ENCODE data around the gene NPLOC4.

The NPLOC4 gene

GRCh38 chr17:81544281-81544974 lies 92.5 kb downstream of the NPLOC4 start:
- no peaks in the 10 kb centered on the region for H3K9me2 ChIP-seq (replicated peaks; ENCODE audit: insufficient read depth, low read length)
- H3K4me2 ChIP-seq (ENCODE audit: low read depth, low read length, poor library complexity, severe bottlenecking): no peak overlapping the region
- H3K27me3 ChIP-seq (ENCODE audit: low read length): no peaks in the 10 kb centered on the region
- H3K9ac ChIP-seq (ENCODE audit: low read length): no peak overlapping the region
- no peaks in the 10 kb centered on the region for H3K9me3 ChIP-seq (ENCODE audit: insufficient read depth, low read length)
- no peaks in the 10 kb centered on the region for H3F3A ChIP-seq (ENCODE audit: insufficient read depth)
- H3K36me3 ChIP-seq (ENCODE audit: low read length): no peaks in the 10 kb centered on the region
- no peaks in the 10 kb centered on the region for H3K79me2 ChIP-seq (ENCODE audit: insufficient read depth, low read length)
- H3K27ac ChIP-seq (ENCODE audit: low read depth, low read length): no peak overlapping the region
- no peak overlapping the region for H3K4me3 ChIP-seq (ENCODE audit: insufficient read depth, low read length, poor library complexity, severe bottlenecking)
- H4K20me1 ChIP-seq (ENCODE audit: low read depth, low read length): no peaks in the 10 kb centered on the region
- TF ChIP-seq, protein P1, sequence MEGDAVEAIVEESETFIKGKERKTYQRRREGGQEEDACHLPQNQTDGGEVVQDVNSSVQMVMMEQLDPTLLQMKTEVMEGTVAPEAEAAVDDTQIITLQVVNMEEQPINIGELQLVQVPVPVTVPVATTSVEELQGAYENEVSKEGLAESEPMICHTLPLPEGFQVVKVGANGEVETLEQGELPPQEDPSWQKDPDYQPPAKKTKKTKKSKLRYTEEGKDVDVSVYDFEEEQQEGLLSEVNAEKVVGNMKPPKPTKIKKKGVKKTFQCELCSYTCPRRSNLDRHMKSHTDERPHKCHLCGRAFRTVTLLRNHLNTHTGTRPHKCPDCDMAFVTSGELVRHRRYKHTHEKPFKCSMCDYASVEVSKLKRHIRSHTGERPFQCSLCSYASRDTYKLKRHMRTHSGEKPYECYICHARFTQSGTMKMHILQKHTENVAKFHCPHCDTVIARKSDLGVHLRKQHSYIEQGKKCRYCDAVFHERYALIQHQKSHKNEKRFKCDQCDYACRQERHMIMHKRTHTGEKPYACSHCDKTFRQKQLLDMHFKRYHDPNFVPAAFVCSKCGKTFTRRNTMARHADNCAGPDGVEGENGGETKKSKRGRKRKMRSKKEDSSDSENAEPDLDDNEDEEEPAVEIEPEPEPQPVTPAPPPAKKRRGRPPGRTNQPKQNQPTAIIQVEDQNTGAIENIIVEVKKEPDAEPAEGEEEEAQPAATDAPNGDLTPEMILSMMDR (IDR thresholded peaks at IDR 0.05; ENCODE audit: insufficient read depth, low read length, poor library complexity, severe bottlenecking): no peak
- TF ChIP-seq EZH2phosphoT487 (conservative IDR thresholded peaks at IDR 0.05; ENCODE audit: low read length): no peak
- no peak overlapping the region for H2AFZ ChIP-seq (ENCODE audit: low read depth, low read length, severe bottlenecking)

- Histone ChIP-seq H3K79me2 (ENCODE audit: insufficient read depth, low read length) (no peaks in the 10 kb centered on the region), H3K36me3 (ENCODE audit: low read length) (no peaks in the 10 kb centered on the region), H3F3A (ENCODE audit: insufficient read depth) (no peaks in the 10 kb centered on the region), H3K9me2 (replicated peaks; ENCODE audit: insufficient read depth, low read length) (no peaks in the 10 kb centered on the region), H3K27ac (ENCODE audit: low read depth, low read length) (no peak overlapping the region), H4K20me1 (ENCODE audit: low read depth, low read length) (no peaks in the 10 kb centered on the region), H2AFZ (ENCODE audit: low read depth, low read length, severe bottlenecking) (no peak overlapping the region), H3K9ac (ENCODE audit: low read length) (no peak overlapping the region), H3K27me3 (ENCODE audit: low read length) (no peaks in the 10 kb centered on the region), H3K9me3 (ENCODE audit: insufficient read depth, low read length) (no peaks in the 10 kb centered on the region), H3K4me3 (ENCODE audit: insufficient read depth, low read length, poor library complexity, severe bottlenecking) (no peak overlapping the region), H3K4me2 (ENCODE audit: low read depth, low read length, poor library complexity, severe bottlenecking) (no peak overlapping the region)
- TF ChIP-seq, protein P1 (IDR thresholded peaks at IDR 0.05; ENCODE audit: insufficient read depth, low read length, poor library complexity, severe bottlenecking): no peak
- no peak for TF ChIP-seq EZH2phosphoT487 (conservative IDR thresholded peaks at IDR 0.05; ENCODE audit: low read length)
These were observed 93.2 kb downstream of the NPLOC4 start for GRCh38 chr17:81543756-81544155.

DNA sequence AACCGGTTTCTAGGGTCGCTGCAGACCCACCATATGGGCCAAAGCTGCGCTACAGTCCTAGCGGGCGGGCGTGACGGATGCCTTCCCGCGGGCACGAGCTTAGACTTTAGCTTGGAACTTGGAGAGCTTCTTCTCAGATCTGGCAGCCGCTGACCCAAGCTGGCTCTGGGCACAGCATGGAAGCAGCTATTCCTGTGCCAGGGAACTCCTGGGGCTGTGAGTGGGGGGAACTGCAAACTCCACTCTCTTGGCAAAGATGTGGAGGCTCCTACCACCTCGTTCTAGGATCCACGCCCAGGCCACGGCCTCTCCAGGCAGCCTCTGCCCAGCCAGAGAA lies 93.6 kb downstream of the NPLOC4 start:
- Histone ChIP-seq H3K9ac (ENCODE audit: low read length) (no peak overlapping the region), H3K4me2 (ENCODE audit: low read depth, low read length, poor library complexity, severe bottlenecking) (no peak overlapping the region), H3K9me3 (ENCODE audit: insufficient read depth, low read length) (no peaks in the 10 kb centered on the region), H3F3A (ENCODE audit: insufficient read depth) (no peaks in the 10 kb centered on the region), H3K27ac (ENCODE audit: low read depth, low read length) (no peak overlapping the region), H3K9me2 (replicated peaks; ENCODE audit: insufficient read depth, low read length) (no peaks in the 10 kb centered on the region), H4K20me1 (ENCODE audit: low read depth, low read length) (no peaks in the 10 kb centered on the region), H3K27me3 (ENCODE audit: low read length) (no peaks in the 10 kb centered on the region), H3K36me3 (ENCODE audit: low read length) (no peaks in the 10 kb centered on the region), H3K4me3 (ENCODE audit: insufficient read depth, low read length, poor library complexity, severe bottlenecking) (no peak overlapping the region), H3K79me2 (ENCODE audit: insufficient read depth, low read length) (no peaks in the 10 kb centered on the region), H2AFZ (ENCODE audit: low read depth, low read length, severe bottlenecking) (no peak overlapping the region)
- no peak for TF ChIP-seq EZH2phosphoT487 (conservative IDR thresholded peaks at IDR 0.05; ENCODE audit: low read length)
- TF ChIP-seq, protein P1 (IDR thresholded peaks at IDR 0.05; ENCODE audit: insufficient read depth, low read length, poor library complexity, severe bottlenecking): no peak
